OCI-LY3 (cell line): Measurements from ENCODE around the gene SERPINB7.

ENCODE experiments used
- H2AFZ ChIP-seq: fragments of 200-600, 300-600 bp; shearing (Covaris generic); 2 replicates; pipeline ENCODE4 v1.6.0; 2014; ENCODE audit warnings: antibody characterized with exemption, low read depth, low read length
- H3K27ac ChIP-seq: fragments of 200-600, 300-600 bp; sonication (generic); 2 replicates; pipeline ENCODE4 v1.5.1; 2014; ENCODE audit warnings: mild to moderate bottlenecking, low read length, moderate library complexity, mixed read lengths
- H3K27me3 ChIP-seq: fragments of 200-600, 300-600 bp; sonication (generic); 2 replicates; pipeline ENCODE4 v1.6.1; 2014; ENCODE audit warnings: low read depth, low read length, mixed read lengths
- H3K36me3 ChIP-seq: fragments of 200-600, 300-600 bp; sonication (generic); replicated peaks from 2 replicates; pipeline ENCODE3; 2014; ENCODE audit warnings: low read depth, low read length, mixed read lengths
- H3K4me1 ChIP-seq: fragments of 300-600, 200-600 bp; sonication (generic); 2 replicates; pipeline ENCODE4 v1.6.1; 2014; ENCODE audit warnings: low read length, mixed read lengths
- H3K4me2 ChIP-seq: fragments of 200-600, 300-600 bp; sonication (generic); 2 replicates; pipeline ENCODE4 v1.6.1; 2014; ENCODE audit warnings: low read length, mixed read lengths
- H3K4me3 ChIP-seq: fragments of 300-600, 200-600 bp; sonication (generic); 2 replicates; pipeline ENCODE4 v1.5.1; 2014; ENCODE audit warnings: antibody characterized with exemption, mild to moderate bottlenecking, low read length, moderate library complexity
- H3K79me2 ChIP-seq: fragments of 300-600, 200-600 bp; shearing (Covaris generic); 2 replicates; pipeline ENCODE4 v1.6.1; 2014; ENCODE audit warnings: mild to moderate bottlenecking, low read length, mixed read lengths
- H3K9ac ChIP-seq: fragments of 300-600, 200-600 bp; shearing (Covaris generic); 2 replicates; pipeline ENCODE4 v1.6.0; 2014; ENCODE audit warnings: mild to moderate bottlenecking, low read length, moderate library complexity
- H3K9me3 ChIP-seq: fragments of 200-600, 300-600 bp; shearing (Covaris generic); 2 replicates; pipeline ENCODE4 v1.6.1; 2014; ENCODE audit warnings: low read length, mixed read lengths; ENCODE audit not compliant: insufficient read depth
- H4K20me1 ChIP-seq: fragments of 200-600, 300-600 bp; sonication (generic); 2 replicates; pipeline ENCODE4 v1.6.1; 2016; ENCODE audit warnings: low read length, mixed read lengths; ENCODE audit not compliant: insufficient read depth
- CTCF ChIP-seq: fragments of 200-600, 300-600 bp; sonication (generic); IDR thresholded peaks from 2 replicates; pipeline ENCODE4 v1.5.1; 2014; ENCODE audit warnings: antibody characterized with exemption, low read length, low read depth
- EZH2phosphoT487 ChIP-seq: fragments of 200-600 bp; shearing (Covaris generic); IDR thresholded peaks from 2 replicates; pipeline ENCODE4 v1.6.1; 2018; ENCODE audit warnings: antibody characterized with exemption, mixed run types, low read depth

The SERPINB7 gene

GRCh38 chr18:63774511-63774910 lies 707 bp upstream of the SERPINB7 start:
- TF ChIP-seq EZH2phosphoT487 = no peak
- no peak for TF ChIP-seq CTCF
- Histone ChIP-seq H3K9ac (no peak overlapping the region), H3K4me3 (no peak overlapping the region)

GRCh38 chr18:63779386-63779785 lies 4.2 kb downstream of the SERPINB7 start:
- no peaks in the 10 kb centered on the region for H3K4me1 ChIP-seq
- H3K27ac ChIP-seq = no peak overlapping the region

More at GRCh38 chr18:63774511-63774910, 707 bp upstream of the SERPINB7 start:
- Histone ChIP-seq H3K4me2 (no peak overlapping the region), H3K4me1 (no peaks in the 10 kb centered on the region), H3K79me2 (no peaks in the 10 kb centered on the region), H2AFZ (no peak overlapping the region), H3K27ac (no peak overlapping the region), H3K27me3 (peaks cover 6% of the 10 kb centered on the region; the same call in 1 of the 2 replicates), H3K9me3 (no peaks in the 10 kb centered on the region), H4K20me1 (no peaks in the 10 kb centered on the region), H3K36me3 (no peaks in the 10 kb centered on the region)

GRCh38 chr18:63783394-63783793 lies 8.2 kb downstream of the SERPINB7 start:
- Histone ChIP-seq H3K79me2 (no peaks in the 10 kb centered on the region), H3K36me3 (no peaks in the 10 kb centered on the region), H2AFZ (no peak overlapping the region), H4K20me1 (no peaks in the 10 kb centered on the region), H3K27ac (no peak overlapping the region), H3K9ac (no peak overlapping the region), H3K4me1 (no peaks in the 10 kb centered on the region), H3K9me3 (no peaks in the 10 kb centered on the region), H3K4me2 (no peak overlapping the region), H3K27me3 (0 out of 2 replicates have a peak, but pooled peaks cover 8% of the 10 kb centered on the region), H3K4me3 (no peak overlapping the region)
- peak; percentile 37 for TF ChIP-seq CTCF
- TF ChIP-seq EZH2phosphoT487 = no peak

More at GRCh38 chr18:63779386-63779785, 4.2 kb downstream of the SERPINB7 start:
- Histone ChIP-seq H2AFZ (no peak overlapping the region), H3K4me2 (no peak overlapping the region), H3K4me3 (no peak overlapping the region), H3K36me3 (no peaks in the 10 kb centered on the region), H3K9ac (no peak overlapping the region), H3K9me3 (no peaks in the 10 kb centered on the region), H3K79me2 (no peaks in the 10 kb centered on the region), H4K20me1 (no peaks in the 10 kb centered on the region), H3K27me3 (0 out of 2 replicates have a peak, but pooled peaks cover 5% of the 10 kb centered on the region)
- TF ChIP-seq CTCF (no peak), EZH2phosphoT487 (no peak)

- no peak for TF ChIP-seq CTCF
- no peak for TF ChIP-seq EZH2phosphoT487
- Histone ChIP-seq H3K27me3 (0 out of 2 replicates have a peak, but pooled peaks cover 8% of the 10 kb centered on the region), H4K20me1 (no peaks in the 10 kb centered on the region)
Observed at GRCh38 chr18:63784787-63785452, 9.7 kb downstream of the SERPINB7 start.

More at GRCh38 chr18:63784787-63785452, 9.7 kb downstream of the SERPINB7 start:
- Histone ChIP-seq H3K36me3 (no peaks in the 10 kb centered on the region), H3K27ac (no peak overlapping the region), H3K9me3 (no peaks in the 10 kb centered on the region), H3K4me3 (no peak overlapping the region), H2AFZ (no peak overlapping the region), H3K79me2 (no peaks in the 10 kb centered on the region), H3K4me1 (no peaks in the 10 kb centered on the region), H3K4me2 (no peak overlapping the region), H3K9ac (no peak overlapping the region)
